ENCODE results near the gene PLEKHG2. TPM values are rescaled to one million over a fixed set of nuclear protein-coding genes. Genes with fewer than 3 reads are reported as not detected.
"Not testable (repeated sequence)": the region's sequence is repeated elsewhere in the genome, so short reads cannot be mapped to it uniquely, and the experiment has no call there.

PLEKHG2 gene
- total and polyA plus RNA-seq, 9 of the 15 experiments (the other 6 are each of a cell fraction or from before 2014, with no cell fraction given): 0.98 to 45.7 (median 9.8) TPM

- Histone ChIP-seq H3K79me2 (ENCODE audit: control insufficient read depth, insufficient read depth, low read length) (peaks cover 62% of the 10 kb centered on the region), H3K36me3 (ENCODE audit: control insufficient read depth, insufficient read depth, low read length) (peaks cover 71% of the 10 kb centered on the region)
- intact Hi-C loops (cut with micrococcal nuclease); H3K4me1 ChIP-seq (replicated peaks in 1 of 2; ENCODE audit: control insufficient read depth in 2 of 2, insufficient read depth in 2 of 2, low read length in 2 of 2); H3K27me3 ChIP-seq (ENCODE audit: control insufficient read depth in 2 of 2, insufficient read depth in 2 of 2, low read length in 2 of 2); FAIRE-seq; ATAC-seq; H2AFZ ChIP-seq (ENCODE audit: low read depth, low read length); H4K20me1 ChIP-seq (replicated peaks; ENCODE audit: control insufficient read depth, insufficient read depth, low read length); H3K27ac ChIP-seq (ENCODE audit: extremely low read depth, low read depth, low read length); CTCF ChIA-PET (ENCODE audit: low intra/inter-chr PET ratio); DNase-seq (ENCODE audit: extremely low read depth in 1 of 4, low spot score in 3 of 4); in situ Hi-C loops (cut with MboI); H3K9ac ChIP-seq (ENCODE audit: insufficient read depth in 1 of 2, low read depth in 2 of 2, low read length in 2 of 2); H3K4me2 ChIP-seq (ENCODE audit: insufficient read depth, low read length); H3K9me1 ChIP-seq (ENCODE audit: control insufficient read depth, insufficient read depth, low read length); H3K9me3 ChIP-seq (replicated peaks; ENCODE audit: control insufficient read depth, insufficient read depth, low read depth, low read length); H3K4me3 ChIP-seq; POLR2A ChIA-PET; BruUV-seq (replicated peaks): not testable (repeated sequence)
- peak; percentile 78 for TF ChIP-seq ZBTB33 (CRISPR knock-in tag; IDR thresholded peaks at IDR 0.05)
- WGBS (ENCODE audit: insufficient coverage, low coverage, missing lambda C conversion rate): 97% methylated on average over 8 of the region's 8 CpGs
Measured at GRCh38 chr19:39451257-39451656, 38.8 kb downstream of the PLEKHG2 start.

GRCh38 chr19:39463403-39463802 is 50.9 kb downstream of the PLEKHG2 start:
- Histone ChIP-seq H3K36me3 (ENCODE audit: control insufficient read depth, insufficient read depth, low read length) (peaks cover 78% of the 10 kb centered on the region), H3K9me1 (ENCODE audit: control insufficient read depth, insufficient read depth, low read length) (no peaks in the 10 kb centered on the region), H3K27ac (ENCODE audit: extremely low read depth, low read depth, low read length) (no peak overlapping the region), H3K4me2 (ENCODE audit: insufficient read depth, low read length) (no peak overlapping the region), H3K79me2 (ENCODE audit: control insufficient read depth, insufficient read depth, low read length) (no peaks in the 10 kb centered on the region), H3K4me1 (replicated peaks in 1 of 2; ENCODE audit: control insufficient read depth in 2 of 2, insufficient read depth in 2 of 2, low read length in 2 of 2) (no peaks in the 10 kb centered on the region; a peak in 1 of 5 replicates), H3K4me3 (no peak overlapping the region), H4K20me1 (replicated peaks; ENCODE audit: control insufficient read depth, insufficient read depth, low read length) (no peaks in the 10 kb centered on the region), H3K27me3 (ENCODE audit: control insufficient read depth in 2 of 2, insufficient read depth in 2 of 2, low read length in 2 of 2) (no peaks in the 10 kb centered on the region), H3K9ac (ENCODE audit: insufficient read depth in 1 of 2, low read depth in 2 of 2, low read length in 2 of 2) (no peak overlapping the region), H3K9me3 (replicated peaks; ENCODE audit: control insufficient read depth, insufficient read depth, low read depth, low read length) (no peaks in the 10 kb centered on the region), H2AFZ (ENCODE audit: low read depth, low read length) (no peak overlapping the region)
- DNase-seq (ENCODE audit: extremely low read depth in 1 of 4, low spot score in 3 of 4) (no peak), ATAC-seq (no peak), FAIRE-seq (no peak)
- CTCF ChIA-PET (ENCODE audit: low intra/inter-chr PET ratio): no interaction called here
- 90% methylated on average over 3 of the region's 3 CpGs for WGBS (ENCODE audit: insufficient coverage, low coverage, missing lambda C conversion rate)
- no TSS peak for BruUV-seq (replicated peaks)
- in situ Hi-C loops (cut with MboI) (no loop called here), intact Hi-C loops (cut with micrococcal nuclease) (no loop called here)
- POLR2A ChIA-PET: interaction anchor here (0.6 to 0.9 kb wide), 4 partner anchors 8 to 17 kb away, joined by 3 to 8 read pairs (median 3); partner anchors contain the start of gene TIMM50
- TF ChIP-seq LARP7 (IDR thresholded peaks at IDR 0.05): no peak
- no peak for TF ChIP-seq TSC22D4 (tag; IDR thresholded peaks at IDR 0.05)
- TF ChIP-seq ZKSCAN1 (IDR thresholded peaks at IDR 0.05; ENCODE audit: low read depth, low read length): no peak
- no peak for TF ChIP-seq ZNF398 (CRISPR knock-in tag; IDR thresholded peaks at IDR 0.05)
- no peak for TF ChIP-seq ZNF740 (CRISPR knock-in tag; IDR thresholded peaks at IDR 0.05)
- no peak for TF ChIP-seq ZNF740 (tag; IDR thresholded peaks at IDR 0.05)
- TF ChIP-seq IRF1 (CRISPR knock-in tag; IDR thresholded peaks at IDR 0.05; ENCODE audit: borderline replicate concordance): no peak
- no peak for TF ChIP-seq ZNF133 (CRISPR knock-in tag; IDR thresholded peaks at IDR 0.05)
- TF ChIP-seq CTBP1 (IDR thresholded peaks at IDR 0.05; ENCODE audit: borderline replicate concordance): no peak
